ENCODE data around the gene CHI3L1. TPM values are rescaled to one million over a fixed set of nuclear protein-coding genes. Genes with fewer than 3 reads are reported as not detected.

The CHI3L1 gene
- total RNA-seq, 1 experiment from 2014 or later: not detected

DNA sequence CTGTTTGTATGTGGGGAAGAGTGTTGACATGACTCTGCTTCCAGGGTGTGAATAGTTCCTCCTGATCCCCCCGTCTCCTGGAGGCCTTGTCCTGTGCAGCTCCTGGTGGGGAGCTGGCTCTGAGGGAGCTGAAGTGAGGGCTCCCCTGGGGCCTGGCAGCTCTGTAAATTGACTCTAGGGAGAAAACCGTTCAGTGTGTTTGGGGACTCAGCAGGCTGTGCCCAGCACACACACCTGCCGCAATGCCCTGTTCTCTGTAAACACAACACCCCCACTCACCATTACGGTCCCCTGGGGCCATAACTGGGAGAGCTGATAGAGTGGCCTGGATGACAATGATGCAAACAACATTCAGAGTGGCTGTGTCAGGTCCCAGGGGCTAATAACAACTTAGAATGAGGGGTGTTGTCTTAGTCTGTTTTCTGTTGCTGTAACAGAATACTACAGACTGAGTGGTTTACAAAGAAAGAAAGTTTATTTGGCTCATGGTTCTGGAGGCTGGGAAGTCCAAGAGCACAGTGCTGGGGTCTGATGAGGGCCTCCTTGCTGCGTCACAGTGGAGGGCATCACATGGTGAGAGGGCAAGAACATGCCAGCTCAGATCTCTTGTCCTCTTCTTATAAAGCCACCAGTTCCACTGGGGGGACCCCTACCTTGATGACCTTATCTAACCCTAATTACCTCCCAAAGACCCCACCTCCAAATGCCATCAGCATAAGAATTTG lies 43.7 kb downstream of the CHI3L1 start:
- TF ChIP-seq ZNF274 (IDR thresholded peaks at IDR 0.05; ENCODE audit: low read depth, low read length) (no peak), POLR2A (IDR thresholded peaks at IDR 0.05; ENCODE audit: borderline replicate concordance, extremely low read depth, insufficient read depth, insufficient read length) (no peak), MAX (IDR thresholded peaks at IDR 0.05) (no peak), FOSL1 (IDR thresholded peaks at IDR 0.05; ENCODE audit: low read depth) (no peak), EZH2 (IDR thresholded peaks at IDR 0.05) (no peak), YY1 (IDR thresholded peaks at IDR 0.05; ENCODE audit: extremely low read depth, insufficient replicate concordance, low read depth, low read length) (no peak), POLR2AphosphoS5 (IDR thresholded peaks at IDR 0.05; ENCODE audit: low read depth, low read length) (no peak), EGR1 (IDR thresholded peaks at IDR 0.05; ENCODE audit: low read depth) (no peak), ELF1 (IDR thresholded peaks at IDR 0.05; ENCODE audit: borderline replicate concordance, low read depth) (no peak), CBX3 (IDR thresholded peaks at IDR 0.05; ENCODE audit: low read depth) (no peak)
- TF ChIP-seq, protein P1, sequence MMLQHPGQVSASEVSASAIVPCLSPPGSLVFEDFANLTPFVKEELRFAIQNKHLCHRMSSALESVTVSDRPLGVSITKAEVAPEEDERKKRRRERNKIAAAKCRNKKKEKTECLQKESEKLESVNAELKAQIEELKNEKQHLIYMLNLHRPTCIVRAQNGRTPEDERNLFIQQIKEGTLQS (IDR thresholded peaks at IDR 0.05): no peak
- TF ChIP-seq, protein P2, sequence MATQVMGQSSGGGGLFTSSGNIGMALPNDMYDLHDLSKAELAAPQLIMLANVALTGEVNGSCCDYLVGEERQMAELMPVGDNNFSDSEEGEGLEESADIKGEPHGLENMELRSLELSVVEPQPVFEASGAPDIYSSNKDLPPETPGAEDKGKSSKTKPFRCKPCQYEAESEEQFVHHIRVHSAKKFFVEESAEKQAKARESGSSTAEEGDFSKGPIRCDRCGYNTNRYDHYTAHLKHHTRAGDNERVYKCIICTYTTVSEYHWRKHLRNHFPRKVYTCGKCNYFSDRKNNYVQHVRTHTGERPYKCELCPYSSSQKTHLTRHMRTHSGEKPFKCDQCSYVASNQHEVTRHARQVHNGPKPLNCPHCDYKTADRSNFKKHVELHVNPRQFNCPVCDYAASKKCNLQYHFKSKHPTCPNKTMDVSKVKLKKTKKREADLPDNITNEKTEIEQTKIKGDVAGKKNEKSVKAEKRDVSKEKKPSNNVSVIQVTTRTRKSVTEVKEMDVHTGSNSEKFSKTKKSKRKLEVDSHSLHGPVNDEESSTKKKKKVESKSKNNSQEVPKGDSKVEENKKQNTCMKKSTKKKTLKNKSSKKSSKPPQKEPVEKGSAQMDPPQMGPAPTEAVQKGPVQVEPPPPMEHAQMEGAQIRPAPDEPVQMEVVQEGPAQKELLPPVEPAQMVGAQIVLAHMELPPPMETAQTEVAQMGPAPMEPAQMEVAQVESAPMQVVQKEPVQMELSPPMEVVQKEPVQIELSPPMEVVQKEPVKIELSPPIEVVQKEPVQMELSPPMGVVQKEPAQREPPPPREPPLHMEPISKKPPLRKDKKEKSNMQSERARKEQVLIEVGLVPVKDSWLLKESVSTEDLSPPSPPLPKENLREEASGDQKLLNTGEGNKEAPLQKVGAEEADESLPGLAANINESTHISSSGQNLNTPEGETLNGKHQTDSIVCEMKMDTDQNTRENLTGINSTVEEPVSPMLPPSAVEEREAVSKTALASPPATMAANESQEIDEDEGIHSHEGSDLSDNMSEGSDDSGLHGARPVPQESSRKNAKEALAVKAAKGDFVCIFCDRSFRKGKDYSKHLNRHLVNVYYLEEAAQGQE (IDR thresholded peaks at IDR 0.05; ENCODE audit: low read depth): no peak
- TF ChIP-seq, protein P3, sequence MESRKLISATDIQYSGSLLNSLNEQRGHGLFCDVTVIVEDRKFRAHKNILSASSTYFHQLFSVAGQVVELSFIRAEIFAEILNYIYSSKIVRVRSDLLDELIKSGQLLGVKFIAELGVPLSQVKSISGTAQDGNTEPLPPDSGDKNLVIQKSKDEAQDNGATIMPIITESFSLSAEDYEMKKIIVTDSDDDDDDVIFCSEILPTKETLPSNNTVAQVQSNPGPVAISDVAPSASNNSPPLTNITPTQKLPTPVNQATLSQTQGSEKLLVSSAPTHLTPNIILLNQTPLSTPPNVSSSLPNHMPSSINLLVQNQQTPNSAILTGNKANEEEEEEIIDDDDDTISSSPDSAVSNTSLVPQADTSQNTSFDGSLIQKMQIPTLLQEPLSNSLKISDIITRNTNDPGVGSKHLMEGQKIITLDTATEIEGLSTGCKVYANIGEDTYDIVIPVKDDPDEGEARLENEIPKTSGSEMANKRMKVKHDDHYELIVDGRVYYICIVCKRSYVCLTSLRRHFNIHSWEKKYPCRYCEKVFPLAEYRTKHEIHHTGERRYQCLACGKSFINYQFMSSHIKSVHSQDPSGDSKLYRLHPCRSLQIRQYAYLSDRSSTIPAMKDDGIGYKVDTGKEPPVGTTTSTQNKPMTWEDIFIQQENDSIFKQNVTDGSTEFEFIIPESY (IDR thresholded peaks at IDR 0.05; ENCODE audit: extremely low read depth, insufficient replicate concordance, low read length): no peak
- Histone ChIP-seq H3K27me3 (ENCODE audit: insufficient read depth, low read length) (no peaks in the 10 kb centered on the region), H2AFZ (ENCODE audit: low read depth, low read length, poor library complexity, severe bottlenecking) (no peak overlapping the region), H3K27ac (ENCODE audit: low read depth, low read length) (no peak overlapping the region), H3K79me2 (ENCODE audit: insufficient read depth, low read length) (no peaks in the 10 kb centered on the region), H3K9ac (ENCODE audit: low read length) (no peak overlapping the region), H3K4me1 (ENCODE audit: control insufficient read depth in 1 of 2, insufficient read depth in 2 of 2, low read length in 2 of 2) (peaks cover 0 to 7% of the 10 kb centered on the region in 2 experiments; a peak in 2 of 4 replicates), H3K4me3 (replicated peaks in 1 of 2; ENCODE audit: low read depth in 1 of 2, low read length in 2 of 2) (no peak overlapping the region), H3K36me3 (ENCODE audit: control insufficient read depth in 1 of 2, insufficient read depth in 2 of 2, low read length in 2 of 2) (no peaks in the 10 kb centered on the region), H3K4me2 (ENCODE audit: low read length) (no peak overlapping the region), H3K9me3 (ENCODE audit: control insufficient read depth in 1 of 2, insufficient read depth in 1 of 2, low read depth in 1 of 2, low read length in 2 of 2) (no peaks in the 10 kb centered on the region), H4K20me1 (ENCODE audit: insufficient read depth) (no peaks in the 10 kb centered on the region), H3K9me2 (ENCODE audit: insufficient read depth) (no peaks in the 10 kb centered on the region)
- ATAC-seq: no peak
- ChIA-PET RAD21 (ENCODE audit: low non-redundant PET in 1 of 2, low total read pairs in 2 of 2, uncharacterized antibody in 2 of 2, unreplicated experiment in 2 of 2) (no interaction called here), POLR2A (no interaction called here), CTCF (no interaction called here)
- DNase-seq (ENCODE audit: low read depth, low spot score): no peak
- intact Hi-C loops (cut with micrococcal nuclease): no loop called here
- BruUV-seq (replicated peaks): no TSS peak
